WTC11 (cell line): ENCODE data around the gene RPL9. TPM values are rescaled to one million over a fixed set of nuclear protein-coding genes. Genes with fewer than 3 reads are reported as not detected.

ENCODE experiments used
- ATAC-seq: fragments of 200-7000 bp; cut with Tn5 transposase; 2 replicates; pipeline ENCODE4 v1.10.0; 2021; ENCODE audit warnings: mild to moderate bottlenecking, moderate library complexity
- CTCF ChIA-PET: fragments of 300-600 bp; sonication (Branson Sonifier 250); formaldehyde crosslinking; loops from one replicate; lab custom pipeline; 2021; ENCODE audit warnings: antibody characterized with exemption; lab: Charles Lee
- POLR2A ChIA-PET: fragments of 350-600 bp; sonication (Branson Sonifier 250); formaldehyde crosslinking; loops from one replicate; lab custom pipeline; 2021; ENCODE audit warnings: antibody characterized with exemption; lab: Charles Lee
- DNase-seq: peaks from one replicate; pipeline ENCODE4 v3.0.0; 2021; ENCODE audit warnings: low spot score
- H3K27ac Mint-ChIP-seq: 2 replicates; pipeline ENCODE4 v1.8.0; 2021; ENCODE audit warnings: mixed read lengths
- H3K27me3 Mint-ChIP-seq: 2 replicates; pipeline ENCODE4 v1.8.0; 2021; ENCODE audit warnings: low read depth, mild to moderate bottlenecking, moderate library complexity, mixed read lengths
- H3K36me3 Mint-ChIP-seq: 2 replicates; pipeline ENCODE4 v1.8.0; 2021; ENCODE audit warnings: mixed read lengths
- H3K4me1 Mint-ChIP-seq: 2 replicates; pipeline ENCODE4 v1.8.0; 2022; ENCODE audit warnings: mixed read lengths
- H3K4me3 Mint-ChIP-seq: 2 replicates; pipeline ENCODE4 v1.8.0; 2021; ENCODE audit warnings: mild to moderate bottlenecking, moderate library complexity, mixed read lengths
- H3K9me3 Mint-ChIP-seq: 2 replicates; pipeline ENCODE4 v1.8.0; 2021; ENCODE audit warnings: mixed read lengths
- ETV6 ChIP-seq: sonication (generic); formaldehyde crosslinking; IDR thresholded peaks from 2 replicates; pipeline ENCODE4 v1.8.1; 2022; ENCODE audit warnings: mild to moderate bottlenecking, missing genetic modification reagents
- FOXJ3 ChIP-seq: sonication (generic); formaldehyde crosslinking; IDR thresholded peaks from 2 replicates; pipeline ENCODE4 v1.9.0; 2021; ENCODE audit warnings: missing genetic modification reagents, mild to moderate bottlenecking, borderline replicate concordance
- MXD4 ChIP-seq: fragments of 250-450 bp; sonication (Bioruptor Pico); IDR thresholded peaks from 2 replicates; pipeline ENCODE4 v1.8.0; 2021; ENCODE audit warnings: mild to moderate bottlenecking, moderate library complexity, borderline replicate concordance
- NFYB ChIP-seq: sonication (generic); formaldehyde crosslinking; conservative IDR thresholded peaks from 2 replicates; pipeline ENCODE4 v1.8.0; 2022; ENCODE audit warnings: low read depth, missing genetic modification reagents
- SOX15 ChIP-seq: fragments of 250-450 bp; sonication (Bioruptor Pico); IDR thresholded peaks from 2 replicates; pipeline ENCODE4 v1.9.0; 2021; ENCODE audit warnings: mild to moderate bottlenecking
- ZNF121 ChIP-seq: sonication (generic); formaldehyde crosslinking; IDR thresholded peaks from 2 replicates; pipeline ENCODE4 v1.8.0; 2023; ENCODE audit warnings: missing genetic modification reagents
- ZNF219 ChIP-seq: sonication (generic); formaldehyde crosslinking; IDR thresholded peaks from 2 replicates; pipeline ENCODE4 v1.8.0; 2023; ENCODE audit warnings: missing genetic modification reagents, mild to moderate bottlenecking, borderline replicate concordance
- ZNF396 ChIP-seq: fragments of 250-450 bp; sonication (Bioruptor Pico); IDR thresholded peaks from 2 replicates; pipeline ENCODE4 v1.8.0; 2021; ENCODE audit warnings: mild to moderate bottlenecking, moderate library complexity, borderline replicate concordance
- ZNF416 ChIP-seq: fragments of 250-450 bp; sonication (Bioruptor Pico); IDR thresholded peaks from 2 replicates; pipeline ENCODE4 v1.9.0; 2021; ENCODE audit warnings: mild to moderate bottlenecking, inconsistent platforms
- ZNF423 ChIP-seq: fragments of 250-450 bp; sonication (Bioruptor Pico); IDR thresholded peaks from 2 replicates; pipeline ENCODE4 v2.1.2; 2022; ENCODE audit warnings: mild to moderate bottlenecking, moderate library complexity
- total RNA-seq: library from RNA; stranded (reverse); gene quantifications from 3 replicates; pipeline ENCODE4 v1.2.3, GENCODE V29; 2021
- TF ChIP-seq, protein P1 (sequence below): sonication (generic); formaldehyde crosslinking; IDR thresholded peaks from 2 replicates; pipeline ENCODE4 v1.8.0; 2022; ENCODE audit warnings: mild to moderate bottlenecking, missing genetic modification reagents
- TF ChIP-seq, protein P2 (sequence below): sonication (generic); formaldehyde crosslinking; IDR thresholded peaks from 2 replicates; pipeline ENCODE4 v1.8.1; 2022; ENCODE audit warnings: missing genetic modification reagents, borderline replicate concordance
- TF ChIP-seq, protein P3 (sequence below): sonication (generic); formaldehyde crosslinking; IDR thresholded peaks from 2 replicates; pipeline ENCODE4 v1.8.1; 2022; ENCODE audit warnings: mild to moderate bottlenecking, missing genetic modification reagents, moderate library complexity, borderline replicate concordance
- TF ChIP-seq, protein P4 (sequence below): sonication (generic); formaldehyde crosslinking; IDR thresholded peaks from 2 replicates; pipeline ENCODE4 v1.8.0; 2022; ENCODE audit warnings: missing genetic modification reagents

The RPL9 gene
- total RNA-seq, 1 experiment from 2014 or later: 1,191 TPM

DNA sequence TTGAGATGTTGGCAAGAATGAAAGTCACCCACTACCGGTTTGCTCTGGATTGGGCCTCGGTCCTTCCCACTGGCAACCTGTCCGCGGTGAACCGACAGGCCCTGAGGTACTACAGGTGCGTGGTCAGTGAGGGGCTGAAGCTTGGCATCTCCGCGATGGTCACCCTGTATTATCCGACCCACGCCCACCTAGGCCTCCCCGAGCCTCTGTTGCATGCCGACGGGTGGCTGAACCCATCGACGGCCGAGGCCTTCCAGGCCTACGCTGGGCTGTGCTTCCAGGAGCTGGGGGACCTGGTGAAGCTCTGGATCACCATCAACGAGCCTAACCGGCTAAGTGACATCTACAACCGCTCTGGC is 12.3 kb downstream of the RPL9 start (continued):
- TF ChIP-seq MXD4 (CRISPR knock-in tag) (no peak), ZNF416 (CRISPR knock-in tag) (no peak)
- TF ChIP-seq, protein P1, sequence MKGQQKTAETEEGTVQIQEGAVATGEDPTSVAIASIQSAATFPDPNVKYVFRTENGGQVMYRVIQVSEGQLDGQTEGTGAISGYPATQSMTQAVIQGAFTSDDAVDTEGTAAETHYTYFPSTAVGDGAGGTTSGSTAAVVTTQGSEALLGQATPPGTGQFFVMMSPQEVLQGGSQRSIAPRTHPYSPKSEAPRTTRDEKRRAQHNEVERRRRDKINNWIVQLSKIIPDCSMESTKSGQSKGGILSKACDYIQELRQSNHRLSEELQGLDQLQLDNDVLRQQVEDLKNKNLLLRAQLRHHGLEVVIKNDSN: no peak

DNA sequence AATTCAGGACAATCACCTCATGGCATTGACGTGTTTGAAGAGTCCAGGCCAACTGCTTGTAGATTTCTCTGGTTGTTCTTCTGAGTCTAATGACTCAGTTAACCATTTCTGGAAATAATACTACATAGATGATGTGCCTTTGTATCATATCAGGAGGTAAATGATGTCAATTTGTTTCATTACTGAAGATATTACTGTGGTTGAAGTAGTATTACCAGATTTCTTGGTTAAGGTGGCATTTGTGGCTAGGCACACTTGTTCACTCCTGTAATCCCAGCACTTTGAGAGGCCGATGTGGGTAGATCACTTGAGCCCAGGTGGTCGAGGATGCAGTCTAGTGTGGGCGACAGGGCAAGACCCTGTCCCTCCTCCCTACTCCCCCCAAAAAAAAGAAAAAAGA is 15.7 kb downstream of the RPL9 start:
- Mint-ChIP-seq H3K4me1 (peaks cover 14% of the 10 kb centered on the region), H3K4me3 (no peak overlapping the region), H3K27ac (no peak overlapping the region; the same call in 1 of the 2 replicates), H3K36me3 (no peaks in the 10 kb centered on the region), H3K9me3 (no peaks in the 10 kb centered on the region), H3K27me3 (peaks cover 5% of the 10 kb centered on the region)
- ATAC-seq: no peak
- no peak for DNase-seq
- TF ChIP-seq ZNF396 (CRISPR knock-in tag) (no peak), SOX15 (CRISPR knock-in tag) (no peak), ZNF416 (CRISPR knock-in tag) (no peak), ZNF423 (CRISPR knock-in tag) (no peak), ZNF121 (no peak)
- TF ChIP-seq, protein P2, sequence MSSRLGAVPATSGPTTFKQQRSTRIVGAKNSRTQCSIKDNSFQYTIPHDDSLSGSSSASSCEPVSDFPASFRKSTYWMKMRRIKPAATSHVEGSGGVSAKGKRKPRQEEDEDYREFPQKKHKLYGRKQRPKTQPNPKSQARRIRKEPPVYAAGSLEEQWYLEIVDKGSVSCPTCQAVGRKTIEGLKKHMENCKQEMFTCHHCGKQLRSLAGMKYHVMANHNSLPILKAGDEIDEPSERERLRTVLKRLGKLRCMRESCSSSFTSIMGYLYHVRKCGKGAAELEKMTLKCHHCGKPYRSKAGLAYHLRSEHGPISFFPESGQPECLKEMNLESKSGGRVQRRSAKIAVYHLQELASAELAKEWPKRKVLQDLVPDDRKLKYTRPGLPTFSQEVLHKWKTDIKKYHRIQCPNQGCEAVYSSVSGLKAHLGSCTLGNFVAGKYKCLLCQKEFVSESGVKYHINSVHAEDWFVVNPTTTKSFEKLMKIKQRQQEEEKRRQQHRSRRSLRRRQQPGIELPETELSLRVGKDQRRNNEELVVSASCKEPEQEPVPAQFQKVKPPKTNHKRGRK: no peak
- TF ChIP-seq, protein P3, sequence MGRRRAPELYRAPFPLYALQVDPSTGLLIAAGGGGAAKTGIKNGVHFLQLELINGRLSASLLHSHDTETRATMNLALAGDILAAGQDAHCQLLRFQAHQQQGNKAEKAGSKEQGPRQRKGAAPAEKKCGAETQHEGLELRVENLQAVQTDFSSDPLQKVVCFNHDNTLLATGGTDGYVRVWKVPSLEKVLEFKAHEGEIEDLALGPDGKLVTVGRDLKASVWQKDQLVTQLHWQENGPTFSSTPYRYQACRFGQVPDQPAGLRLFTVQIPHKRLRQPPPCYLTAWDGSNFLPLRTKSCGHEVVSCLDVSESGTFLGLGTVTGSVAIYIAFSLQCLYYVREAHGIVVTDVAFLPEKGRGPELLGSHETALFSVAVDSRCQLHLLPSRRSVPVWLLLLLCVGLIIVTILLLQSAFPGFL: no peak
- ChIA-PET POLR2A (no interaction called here), CTCF (no interaction called here)

DNA sequence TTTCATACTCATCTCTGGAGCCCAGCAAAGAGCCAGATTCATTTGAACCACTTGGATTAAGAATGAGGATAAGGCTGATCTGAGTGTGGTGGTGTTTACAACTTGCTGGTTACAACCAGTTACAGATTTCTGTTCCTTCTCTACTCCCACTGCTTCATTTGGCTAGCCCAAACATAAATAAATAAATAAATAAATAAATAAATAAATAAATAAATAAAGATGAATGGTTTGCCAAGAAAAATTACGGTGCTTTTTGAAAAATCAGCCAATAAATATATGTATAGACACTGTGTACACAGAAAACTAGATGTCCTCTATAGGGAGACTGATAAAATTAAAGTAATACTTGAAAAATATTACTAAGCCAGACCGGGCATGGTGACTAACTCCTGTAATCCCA is 17.1 kb downstream of the RPL9 start:
- ATAC-seq (no peak), DNase-seq (no peak)
- ChIA-PET CTCF (no interaction called here), POLR2A (no interaction called here)
- Mint-ChIP-seq H3K9me3 (no peaks in the 10 kb centered on the region), H3K27me3 (peaks cover 5% of the 10 kb centered on the region), H3K36me3 (no peaks in the 10 kb centered on the region), H3K4me3 (no peak overlapping the region), H3K27ac (no peak overlapping the region), H3K4me1 (peaks cover 5% of the 10 kb centered on the region; the same call in 1 of the 2 replicates)
- TF ChIP-seq ETV6: no peak
- no peak for TF ChIP-seq ZNF219 (CRISPR knock-in tag)
- TF ChIP-seq, protein P4, sequence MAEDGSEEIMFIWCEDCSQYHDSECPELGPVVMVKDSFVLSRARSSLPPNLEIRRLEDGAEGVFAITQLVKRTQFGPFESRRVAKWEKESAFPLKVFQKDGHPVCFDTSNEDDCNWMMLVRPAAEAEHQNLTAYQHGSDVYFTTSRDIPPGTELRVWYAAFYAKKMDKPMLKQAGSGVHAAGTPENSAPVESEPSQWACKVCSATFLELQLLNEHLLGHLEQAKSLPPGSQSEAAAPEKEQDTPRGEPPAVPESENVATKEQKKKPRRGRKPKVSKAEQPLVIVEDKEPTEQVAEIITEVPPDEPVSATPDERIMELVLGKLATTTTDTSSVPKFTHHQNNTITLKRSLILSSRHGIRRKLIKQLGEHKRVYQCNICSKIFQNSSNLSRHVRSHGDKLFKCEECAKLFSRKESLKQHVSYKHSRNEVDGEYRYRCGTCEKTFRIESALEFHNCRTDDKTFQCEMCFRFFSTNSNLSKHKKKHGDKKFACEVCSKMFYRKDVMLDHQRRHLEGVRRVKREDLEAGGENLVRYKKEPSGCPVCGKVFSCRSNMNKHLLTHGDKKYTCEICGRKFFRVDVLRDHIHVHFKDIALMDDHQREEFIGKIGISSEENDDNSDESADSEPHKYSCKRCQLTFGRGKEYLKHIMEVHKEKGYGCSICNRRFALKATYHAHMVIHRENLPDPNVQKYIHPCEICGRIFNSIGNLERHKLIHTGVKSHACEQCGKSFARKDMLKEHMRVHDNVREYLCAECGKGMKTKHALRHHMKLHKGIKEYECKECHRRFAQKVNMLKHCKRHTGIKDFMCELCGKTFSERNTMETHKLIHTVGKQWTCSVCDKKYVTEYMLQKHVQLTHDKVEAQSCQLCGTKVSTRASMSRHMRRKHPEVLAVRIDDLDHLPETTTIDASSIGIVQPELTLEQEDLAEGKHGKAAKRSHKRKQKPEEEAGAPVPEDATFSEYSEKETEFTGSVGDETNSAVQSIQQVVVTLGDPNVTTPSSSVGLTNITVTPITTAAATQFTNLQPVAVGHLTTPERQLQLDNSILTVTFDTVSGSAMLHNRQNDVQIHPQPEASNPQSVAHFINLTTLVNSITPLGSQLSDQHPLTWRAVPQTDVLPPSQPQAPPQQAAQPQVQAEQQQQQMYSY: no peak
- TF ChIP-seq FOXJ3 (CRISPR knock-in tag): no peak
- no peak for TF ChIP-seq NFYB (CRISPR knock-in tag)
